GM12892 (cell line): ENCODE data around the gene RABGGTB.
"Not testable (repeated sequence)": the region's sequence is repeated elsewhere in the genome, so short reads cannot be mapped to it uniquely, and the experiment has no call there.

Source experiments
- DNase-seq: peaks from one replicate; pipeline ENCODE4 v3.0.0; 2011; ENCODE audit not compliant: insufficient read length
- FAIRE-seq: peaks from 2 replicates; lab custom pipeline; 2011; peaks lifted over from hg19 to GRCh38; lab: Jason Lieb, UNC
- POLR2A ChIP-seq: IDR thresholded peaks from 2 replicates; pipeline ENCODE4 v1.6.1; 2011; ENCODE audit warnings: low read depth, low read length, control low read depth
- POLR2AphosphoS5 ChIP-seq: IDR thresholded peaks from 2 replicates; pipeline ENCODE4 v1.6.1; 2011; ENCODE audit warnings: low read depth, low read length, control low read depth
- TAF1 ChIP-seq: IDR thresholded peaks from 2 replicates; pipeline ENCODE4 v1.6.1; 2011; ENCODE audit warnings: low read depth, mild to moderate bottlenecking, control low read depth, low read length, borderline replicate concordance

Gene RABGGTB

DNA sequence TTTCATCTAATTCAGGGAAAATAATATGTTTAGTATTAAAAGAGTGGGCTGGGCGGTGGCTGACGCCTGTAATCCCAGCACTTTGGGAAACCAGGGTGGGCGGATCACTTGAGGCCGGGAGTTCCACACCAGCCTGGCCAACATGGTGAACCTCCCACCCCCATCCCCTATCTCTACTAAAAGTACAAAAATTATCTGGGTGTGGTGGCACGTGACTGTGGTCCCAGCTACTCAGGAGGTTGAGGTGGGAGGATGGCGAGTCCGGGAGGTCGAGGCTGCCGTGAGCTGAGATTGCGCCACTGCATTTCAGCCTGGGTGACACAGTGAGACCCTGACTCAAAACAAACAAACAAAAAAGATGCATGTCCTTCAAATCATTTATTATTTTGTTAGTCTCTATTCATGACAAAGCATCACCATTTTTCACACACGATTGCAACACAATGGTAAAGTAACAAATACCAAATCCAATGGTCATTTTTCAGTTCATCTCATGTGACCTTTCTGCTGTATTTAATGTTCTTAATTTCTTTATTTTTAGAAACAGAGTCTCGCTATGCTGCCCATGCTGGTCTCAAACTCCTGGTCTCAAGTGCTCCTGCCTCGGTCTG, 11.7 kb downstream of the RABGGTB start:
- no peak for FAIRE-seq
- no peak for DNase-seq
- TF ChIP-seq POLR2A (no peak), TAF1 (no peak), POLR2AphosphoS5 (no peak)

DNA sequence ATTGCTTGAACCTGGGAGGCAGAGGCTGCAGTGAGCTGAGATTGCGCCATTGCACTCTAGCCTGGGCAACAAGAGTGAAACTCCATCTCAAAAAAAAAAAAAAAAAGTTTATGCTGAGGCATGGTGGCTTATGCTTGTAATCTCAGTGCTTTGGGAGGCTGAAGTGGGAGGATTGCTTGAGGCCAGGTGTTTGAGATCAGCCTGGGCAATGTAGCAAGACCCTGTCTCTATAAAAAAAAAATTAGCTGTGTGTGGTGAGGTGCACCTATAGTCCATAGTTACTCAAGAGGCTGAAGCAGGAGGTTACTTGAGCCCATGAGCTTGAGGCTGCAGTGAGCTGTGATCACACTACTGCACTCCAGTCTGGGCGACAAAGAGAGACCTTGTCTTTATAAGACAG, 15.4 kb downstream of the RABGGTB start:
- FAIRE-seq, DNase-seq: not testable (repeated sequence)

DNA sequence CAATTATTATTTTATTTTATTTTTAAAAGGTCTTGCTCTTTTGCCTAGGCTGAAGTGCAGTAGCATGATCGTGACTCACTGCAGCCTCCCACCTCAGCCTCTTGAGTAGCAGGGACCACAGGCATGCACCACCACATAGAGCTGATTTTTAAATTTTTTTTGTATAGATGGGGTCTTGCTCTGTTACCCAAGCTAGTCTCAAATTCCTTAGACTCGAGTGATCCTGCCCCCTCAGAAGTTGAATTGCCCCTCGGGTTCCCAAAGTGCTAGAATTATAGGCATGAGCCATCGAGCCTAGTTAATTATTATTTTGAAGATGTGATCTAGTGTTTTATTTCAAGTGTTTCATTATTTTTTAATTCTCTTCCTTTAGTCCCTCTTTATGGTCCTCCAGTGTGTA, 22.9 kb downstream of the RABGGTB start:
- no peak for TF ChIP-seq TAF1
- no peak for TF ChIP-seq POLR2A
- no peak for TF ChIP-seq POLR2AphosphoS5
- no peak for FAIRE-seq

DNA sequence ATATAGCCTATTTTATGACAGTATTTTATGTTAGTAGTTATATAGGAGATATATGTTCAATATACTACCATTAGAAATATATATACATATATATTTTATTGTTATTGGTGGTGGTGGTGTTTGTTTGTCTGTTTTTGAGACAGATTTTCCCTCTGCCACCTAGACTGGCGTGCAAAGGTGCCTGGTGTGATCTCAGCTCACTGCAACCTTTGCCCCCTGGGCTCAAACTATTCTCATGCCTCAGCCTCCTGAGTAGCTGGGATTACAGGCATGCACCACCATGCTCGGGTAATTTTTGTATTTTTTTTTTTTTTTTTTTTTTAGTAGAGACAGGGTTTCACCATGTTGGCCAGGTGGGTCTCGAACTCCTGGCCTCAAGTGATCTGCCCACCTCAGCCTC, 24.1 kb downstream of the RABGGTB start:
- not testable (repeated sequence) for DNase-seq

More for the DNA sequence above, 22.9 kb downstream of the RABGGTB start:
- no peak for DNase-seq

DNA sequence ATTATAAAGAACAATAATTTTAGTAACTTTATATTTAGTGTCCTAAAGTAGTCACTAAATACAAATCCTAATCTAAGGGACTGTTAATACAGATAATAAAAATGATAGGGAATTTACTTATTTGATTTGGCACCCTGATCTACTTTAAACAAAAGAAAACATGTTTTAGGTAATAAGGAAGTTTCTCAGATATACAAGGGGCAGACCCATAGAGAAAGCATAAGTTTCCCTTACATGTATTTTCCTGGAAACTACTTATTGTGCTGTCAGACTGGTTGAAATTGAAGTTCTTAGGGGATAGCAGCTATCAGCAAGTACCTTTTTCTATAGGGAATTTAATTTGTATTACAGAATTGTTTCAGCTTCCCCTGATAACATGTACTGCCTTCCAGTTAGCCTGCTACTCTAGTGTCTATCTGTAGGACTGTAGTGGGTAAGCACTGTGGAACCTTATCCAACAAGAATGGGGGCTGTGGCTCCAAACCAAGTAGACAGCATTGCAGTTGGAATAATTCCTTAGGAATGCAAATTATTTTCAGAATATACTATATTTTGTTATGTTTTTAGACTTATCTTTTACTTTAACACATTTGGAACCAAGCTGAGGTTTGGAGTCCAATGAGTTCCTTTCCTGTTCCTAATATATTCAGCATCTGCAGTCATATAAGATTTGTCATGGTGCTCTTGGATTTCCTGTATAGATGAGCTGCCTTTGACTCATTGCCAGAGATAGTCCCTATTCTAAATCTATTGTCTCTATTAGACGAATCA, 25.3 kb downstream of the RABGGTB start:
- no peak for DNase-seq
- TF ChIP-seq TAF1, result no peak
- no peak for TF ChIP-seq POLR2A
- no peak for TF ChIP-seq POLR2AphosphoS5
- FAIRE-seq, result no peak

More for the DNA sequence above, 24.1 kb downstream of the RABGGTB start:
- FAIRE-seq, result not testable (repeated sequence)

DNA sequence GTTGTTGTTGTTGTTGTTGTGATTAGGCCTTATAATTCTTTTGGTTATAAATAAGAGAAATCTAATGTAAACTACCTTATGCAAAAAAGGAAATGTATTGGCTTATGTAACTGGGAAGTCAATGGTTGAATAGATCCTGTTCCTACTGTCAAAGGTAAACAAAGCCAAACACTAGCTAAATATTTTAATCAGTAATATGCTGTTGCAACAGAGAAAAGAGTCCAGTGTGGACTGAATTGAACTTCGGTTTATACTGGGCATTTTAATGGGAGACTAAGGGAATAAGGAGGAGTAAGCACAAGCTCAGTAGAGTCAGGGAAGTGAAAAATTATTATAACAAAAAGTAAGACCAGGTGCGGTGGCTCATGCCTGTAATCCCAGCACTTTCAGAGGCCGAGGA, 26.0 kb downstream of the RABGGTB start:
- TF ChIP-seq TAF1 (no peak), POLR2A (no peak), POLR2AphosphoS5 (no peak)
- DNase-seq (no peak), FAIRE-seq (no peak)

DNA sequence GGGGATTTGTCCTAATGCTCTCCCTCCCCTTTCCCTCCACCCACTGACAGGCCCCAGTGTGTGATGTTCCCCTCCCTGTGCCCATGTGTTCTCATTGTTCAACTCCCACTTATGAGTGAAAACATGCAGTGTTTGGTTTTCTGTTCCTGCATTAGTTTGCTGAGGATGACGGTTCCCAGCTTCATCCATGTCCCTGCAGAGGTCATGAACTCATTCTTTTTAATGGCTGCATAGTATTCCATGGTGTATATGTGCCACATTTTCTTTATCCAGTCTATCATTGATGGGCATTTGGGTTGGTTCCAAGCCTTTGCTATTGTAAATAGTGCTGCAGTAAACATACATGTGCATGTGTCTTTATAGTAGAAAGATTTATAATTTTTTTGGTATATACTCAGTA, 37.5 kb downstream of the RABGGTB start:
- DNase-seq, FAIRE-seq: not testable (repeated sequence)

DNA sequence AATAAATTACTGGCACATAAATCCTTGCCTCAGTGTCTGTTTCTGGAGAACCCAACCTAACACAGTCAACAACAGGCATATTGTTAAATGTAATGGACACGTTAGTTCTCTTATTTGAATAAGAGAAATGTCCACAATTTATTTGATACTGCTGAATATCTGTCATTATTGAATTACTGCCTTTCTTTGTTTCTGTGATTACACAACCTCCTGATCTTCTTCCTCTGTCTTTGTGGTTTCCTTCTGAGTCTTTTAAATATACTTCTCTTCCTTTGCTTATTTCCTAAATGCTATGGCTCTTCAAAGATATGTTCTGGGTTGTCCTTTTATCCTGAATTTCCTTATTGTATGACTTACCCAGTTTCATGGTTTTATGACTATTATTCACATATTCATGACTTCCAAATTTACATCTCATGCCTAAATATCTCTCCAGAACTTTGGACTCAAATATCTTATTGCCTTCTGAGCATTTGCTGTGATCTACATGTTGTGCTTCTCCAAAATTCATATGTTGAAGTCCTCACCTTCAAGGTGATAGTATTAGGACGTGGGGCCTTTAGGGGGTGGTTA, 50.6 kb downstream of the RABGGTB start:
- FAIRE-seq, result no peak
- TF ChIP-seq TAF1, result no peak
- no peak for TF ChIP-seq POLR2AphosphoS5
- TF ChIP-seq POLR2A, result no peak
- DNase-seq, result no peak

DNA sequence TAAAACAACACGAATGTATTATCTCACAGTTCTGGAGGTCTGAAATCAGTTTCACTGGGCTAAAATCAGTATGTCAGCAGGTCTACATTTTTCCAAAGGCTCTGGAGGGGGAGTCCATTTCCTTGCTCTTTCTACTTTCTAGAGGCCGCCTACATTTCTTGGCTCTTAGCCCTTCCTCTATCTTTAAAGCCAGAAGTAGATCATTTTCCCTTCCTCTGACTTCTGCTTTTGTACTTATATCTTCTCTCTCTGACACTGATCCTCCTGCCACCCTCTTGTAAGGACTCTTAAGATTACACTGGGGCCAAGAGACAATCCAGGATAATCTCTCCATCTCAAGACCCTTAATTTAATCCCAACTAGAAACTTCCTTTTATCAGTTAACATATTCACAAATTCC, 52.0 kb downstream of the RABGGTB start:
- DNase-seq, result no peak
- TF ChIP-seq POLR2A (no peak), TAF1 (no peak), POLR2AphosphoS5 (no peak)
- FAIRE-seq, result no peak

DNA sequence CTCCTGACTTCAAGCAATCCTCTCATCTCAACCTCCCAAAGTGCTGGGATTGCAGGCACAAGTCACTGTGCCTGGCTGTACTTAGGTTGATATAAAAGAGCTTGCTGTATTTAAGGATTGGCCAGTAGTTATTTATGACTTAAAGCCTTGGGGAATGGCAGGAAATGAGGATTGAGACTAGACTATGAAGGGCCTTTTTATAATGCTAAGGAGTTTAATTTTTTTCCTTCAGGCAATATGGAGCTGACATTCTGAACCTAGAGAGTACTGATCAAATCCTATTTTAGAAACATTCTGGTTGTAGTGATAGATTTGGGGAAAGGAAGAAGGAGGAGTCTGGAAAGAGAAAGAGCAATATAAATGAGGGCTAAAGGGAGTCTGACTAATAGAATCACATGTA, 55.4 kb downstream of the RABGGTB start:
- TF ChIP-seq TAF1 (no peak), POLR2A (no peak), POLR2AphosphoS5 (no peak)
- FAIRE-seq, result no peak
- no peak for DNase-seq
